OCI-LY3 (cell line): Measurements from ENCODE around the gene CACNA1B.

Experiments
- EZH2phosphoT487 ChIP-seq: fragments of 200-600 bp; shearing (Covaris generic); IDR thresholded peaks from 2 replicates; pipeline ENCODE4 v1.6.1; 2018; ENCODE audit warnings: antibody characterized with exemption, mixed run types, low read depth
- TF ChIP-seq, protein P1 (sequence below): fragments of 200-600, 300-600 bp; sonication (generic); IDR thresholded peaks from 2 replicates; pipeline ENCODE4 v1.5.1; 2014; ENCODE audit warnings: antibody characterized with exemption, low read length, low read depth

DNA sequence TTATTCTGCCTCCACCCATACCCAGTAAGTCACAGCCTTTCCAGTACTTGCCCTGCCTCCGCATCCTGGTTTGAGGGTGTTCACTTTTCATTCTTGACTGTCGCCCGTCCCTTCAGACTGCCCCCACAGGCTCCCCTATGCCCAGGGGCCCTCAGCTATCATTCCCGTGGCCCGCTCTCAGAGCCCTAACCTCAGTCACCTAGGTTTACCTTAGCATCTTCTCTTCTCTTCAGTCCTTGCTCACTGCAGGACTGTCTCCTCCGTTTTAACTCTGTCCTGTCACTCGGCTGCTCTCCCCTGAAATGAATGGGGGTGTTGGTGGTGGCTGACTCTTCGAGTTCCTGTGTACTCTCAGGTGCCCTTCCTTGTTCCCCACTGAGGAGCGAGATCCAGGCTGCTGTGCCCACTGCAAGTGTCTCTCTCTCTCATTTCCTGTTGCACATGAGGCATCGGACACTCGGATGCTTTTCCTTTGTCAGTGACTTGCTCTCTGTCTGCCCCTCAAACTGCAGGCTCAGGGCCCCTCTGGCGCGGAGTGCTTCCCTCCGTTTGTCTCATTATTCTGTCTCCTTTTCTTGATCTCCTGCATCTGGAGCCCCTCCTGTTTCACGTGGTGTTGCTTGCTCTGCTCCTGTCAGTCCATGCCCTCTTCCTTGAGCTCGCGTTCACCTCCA lies 89.8 kb downstream of the CACNA1B start:
- TF ChIP-seq, protein P1, sequence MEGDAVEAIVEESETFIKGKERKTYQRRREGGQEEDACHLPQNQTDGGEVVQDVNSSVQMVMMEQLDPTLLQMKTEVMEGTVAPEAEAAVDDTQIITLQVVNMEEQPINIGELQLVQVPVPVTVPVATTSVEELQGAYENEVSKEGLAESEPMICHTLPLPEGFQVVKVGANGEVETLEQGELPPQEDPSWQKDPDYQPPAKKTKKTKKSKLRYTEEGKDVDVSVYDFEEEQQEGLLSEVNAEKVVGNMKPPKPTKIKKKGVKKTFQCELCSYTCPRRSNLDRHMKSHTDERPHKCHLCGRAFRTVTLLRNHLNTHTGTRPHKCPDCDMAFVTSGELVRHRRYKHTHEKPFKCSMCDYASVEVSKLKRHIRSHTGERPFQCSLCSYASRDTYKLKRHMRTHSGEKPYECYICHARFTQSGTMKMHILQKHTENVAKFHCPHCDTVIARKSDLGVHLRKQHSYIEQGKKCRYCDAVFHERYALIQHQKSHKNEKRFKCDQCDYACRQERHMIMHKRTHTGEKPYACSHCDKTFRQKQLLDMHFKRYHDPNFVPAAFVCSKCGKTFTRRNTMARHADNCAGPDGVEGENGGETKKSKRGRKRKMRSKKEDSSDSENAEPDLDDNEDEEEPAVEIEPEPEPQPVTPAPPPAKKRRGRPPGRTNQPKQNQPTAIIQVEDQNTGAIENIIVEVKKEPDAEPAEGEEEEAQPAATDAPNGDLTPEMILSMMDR: no peak
- no peak for TF ChIP-seq EZH2phosphoT487
